HG03457 (cell line): ENCODE data around the gene C19orf73.
"Not testable (repeated sequence)": the region's sequence is repeated elsewhere in the genome, so short reads cannot be mapped to it uniquely, and the experiment has no call there.

Experiments
- ATAC-seq: cut with Tn5 transposase; IDR thresholded peaks from one replicate; pipeline ENCODE4 v1.9.1; 2021; ENCODE audit warnings: moderate number of reproducible peaks; ENCODE audit not compliant: unreplicated experiment

The C19orf73 gene

DNA sequence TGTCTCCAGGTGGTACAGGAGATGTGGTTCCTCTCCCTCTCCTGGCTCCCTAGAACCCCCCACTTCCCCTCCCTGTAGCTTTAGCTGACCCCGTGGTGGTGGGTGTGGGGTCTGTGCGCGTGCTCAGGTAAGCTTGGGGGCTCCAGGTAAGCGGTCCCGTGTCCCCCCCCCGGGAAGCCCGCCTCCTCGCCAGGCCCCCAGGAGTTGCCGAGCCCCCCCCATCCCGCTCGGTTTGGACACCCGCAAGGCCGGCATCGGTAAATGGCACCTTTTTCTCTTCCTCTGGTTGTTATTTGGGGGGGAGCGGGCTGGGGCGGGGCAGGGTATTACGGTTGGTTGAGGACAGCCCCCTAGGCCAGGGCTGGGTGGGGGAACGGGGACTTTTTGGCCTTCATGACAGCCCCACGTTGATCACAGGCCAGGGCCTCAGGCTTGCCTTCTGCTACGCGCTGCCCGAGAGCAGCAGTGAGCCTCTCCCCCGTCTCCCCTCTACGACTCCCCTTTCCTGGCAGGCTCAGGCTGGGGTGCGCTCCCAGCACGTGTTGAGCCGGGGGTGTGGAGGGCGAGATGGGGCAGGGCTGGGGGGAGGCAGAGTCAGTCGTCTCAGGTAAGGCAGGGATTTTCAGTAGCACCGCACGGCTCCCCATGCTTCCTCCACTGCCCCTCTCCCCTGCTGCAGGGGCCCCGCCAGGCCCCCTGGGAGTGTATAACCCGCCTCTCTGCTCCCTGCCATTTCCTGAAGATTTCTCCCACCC lies 15.4 kb downstream of the C19orf73 start:
- ATAC-seq = no peak

DNA sequence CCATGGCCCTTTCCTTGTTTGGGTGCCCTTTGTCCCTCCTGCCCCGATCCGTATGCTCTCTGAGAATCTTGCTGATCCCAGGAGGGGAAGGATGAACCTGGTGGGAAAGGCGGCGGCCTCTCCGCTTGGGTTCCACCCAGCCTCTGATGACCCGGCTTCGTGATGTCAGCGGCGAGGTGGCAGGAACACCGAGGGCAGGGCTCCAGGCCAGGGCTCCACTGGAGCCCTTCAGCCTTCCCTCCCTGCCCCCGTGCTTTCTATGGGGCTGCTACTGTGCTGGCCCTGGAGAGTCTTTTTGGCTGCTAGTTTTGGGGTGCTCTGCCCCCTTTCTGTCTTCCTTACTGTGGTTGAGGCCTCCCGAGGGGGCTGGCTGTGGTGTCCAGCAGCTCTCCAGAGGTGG lies 16.6 kb downstream of the C19orf73 start:
- ATAC-seq = no peak

DNA sequence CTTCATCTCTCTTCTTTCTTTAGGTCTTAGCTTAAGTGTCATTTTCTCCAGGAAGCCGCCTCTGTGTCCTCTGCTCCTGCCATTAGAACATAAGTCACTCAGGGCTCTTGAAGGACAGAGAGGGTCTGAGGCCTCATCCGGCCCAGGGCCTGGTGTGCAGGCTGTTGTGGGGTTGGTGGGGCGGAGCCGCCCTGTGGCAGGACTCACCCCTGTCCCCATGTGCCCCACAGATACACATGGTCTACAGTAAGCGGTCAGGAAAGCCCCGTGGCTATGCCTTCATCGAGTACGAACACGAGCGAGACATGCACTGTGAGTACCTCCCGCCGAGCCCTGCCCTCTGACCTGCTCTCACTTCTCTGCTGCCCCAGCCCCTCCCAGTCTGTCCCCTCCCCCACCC lies 17.8 kb downstream of the C19orf73 start:
- ATAC-seq = no peak

DNA sequence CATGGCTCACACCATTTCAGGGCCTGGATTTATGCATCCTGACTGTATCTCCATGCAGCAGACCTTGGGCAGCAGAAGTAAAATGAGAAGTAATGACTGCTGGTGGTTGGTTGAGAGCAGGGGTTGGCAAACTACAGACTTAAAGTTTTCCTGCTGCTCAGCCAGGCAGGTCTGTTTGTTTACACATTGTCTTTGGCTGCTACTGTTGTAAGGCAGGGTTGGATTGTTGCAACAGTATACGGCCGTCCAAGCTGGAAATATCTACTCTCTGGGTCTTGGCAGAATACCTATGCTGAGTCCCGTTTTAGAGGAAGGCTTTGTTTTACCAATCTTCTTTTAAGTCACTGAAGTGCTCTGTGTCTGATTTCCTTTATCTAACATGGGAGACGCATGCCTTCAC lies 20.1 kb downstream of the C19orf73 start:
- ATAC-seq = no peak

DNA sequence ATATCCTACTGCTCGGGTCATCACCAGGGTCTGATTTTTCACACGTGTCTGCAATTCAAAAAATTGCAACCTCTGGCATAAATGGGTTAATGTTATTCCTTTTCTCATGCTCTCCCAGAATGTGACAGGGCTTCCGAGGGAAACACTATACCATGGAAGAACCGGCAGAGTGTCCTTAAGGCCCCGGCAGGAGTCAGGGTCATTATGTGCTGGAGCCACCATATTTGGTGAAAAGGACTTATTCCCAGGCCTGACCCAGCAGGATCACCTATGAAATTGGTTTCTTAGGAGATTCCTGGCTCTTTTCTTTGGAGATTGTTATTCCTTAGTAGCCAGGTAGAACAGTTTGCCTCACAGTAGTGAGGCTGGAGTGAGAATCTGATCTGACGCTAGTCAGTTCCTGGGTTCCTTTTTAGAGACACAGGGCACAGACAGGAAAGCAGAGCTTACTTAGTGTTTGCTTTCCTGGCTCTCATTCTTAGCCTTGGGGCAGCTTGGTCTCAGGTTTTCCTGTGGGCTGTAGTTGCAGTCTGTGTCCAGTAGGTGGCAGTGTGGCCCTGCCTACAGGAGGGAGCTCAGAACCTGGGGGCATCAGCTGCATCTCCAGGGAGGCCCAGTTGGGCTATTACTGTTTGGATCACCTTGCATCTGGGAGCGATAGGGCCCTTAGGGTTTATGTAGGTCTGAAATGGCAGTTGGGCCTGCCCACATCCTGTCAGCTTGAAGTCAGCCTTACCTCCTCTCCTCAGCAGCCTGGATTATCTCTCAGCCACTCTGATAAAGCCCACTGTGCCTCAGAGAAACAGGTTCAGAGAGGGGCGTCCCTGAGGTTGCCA lies 21.3 kb downstream of the C19orf73 start:
- no peak for ATAC-seq

DNA sequence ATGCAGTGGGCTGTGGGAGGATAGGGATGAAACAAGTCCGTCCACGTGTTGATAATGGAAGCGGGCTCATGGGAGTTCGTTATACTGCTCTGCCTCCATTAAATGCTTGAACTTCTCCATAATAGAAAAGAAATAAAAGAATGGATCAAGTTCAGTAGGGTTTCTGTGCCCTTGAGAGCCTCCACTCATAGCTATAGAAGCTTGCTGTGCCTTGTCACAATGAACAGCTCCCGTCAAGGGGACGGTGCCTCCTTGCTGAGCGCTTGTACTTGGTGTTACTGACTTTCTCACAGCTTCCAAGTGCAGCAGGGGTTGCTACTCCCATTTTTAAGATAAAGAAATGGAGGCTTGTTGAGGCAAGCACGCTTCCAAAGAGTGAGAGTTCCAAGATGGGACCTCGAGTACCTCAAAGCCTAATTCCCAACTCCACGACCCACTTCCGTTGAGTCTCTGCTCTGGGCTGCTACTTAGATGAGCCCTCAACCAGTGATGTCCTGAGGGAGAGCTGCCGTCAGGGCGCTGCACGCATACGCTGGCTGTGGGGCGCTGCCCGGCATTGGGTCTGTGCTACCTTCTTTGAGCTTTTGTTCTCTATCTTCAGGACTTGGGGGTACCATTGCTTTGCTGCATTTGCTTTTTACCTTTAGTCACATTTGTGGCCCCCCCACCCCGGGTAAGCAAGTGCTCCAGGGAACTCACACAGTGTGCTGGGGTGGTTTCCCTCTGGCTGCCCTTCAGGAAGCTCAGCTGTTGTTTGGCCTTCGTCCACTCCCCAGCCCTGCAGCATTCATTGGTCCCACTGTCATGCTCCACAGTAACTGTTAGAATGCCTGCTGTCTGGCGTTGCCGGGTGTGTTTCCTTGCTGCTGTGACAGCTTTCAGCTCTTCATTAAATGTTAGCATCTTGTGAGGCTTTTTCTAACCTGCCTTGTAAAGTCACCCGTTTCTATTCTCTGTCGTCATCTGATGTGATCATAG lies 24.1 kb downstream of the C19orf73 start:
- no peak for ATAC-seq

DNA sequence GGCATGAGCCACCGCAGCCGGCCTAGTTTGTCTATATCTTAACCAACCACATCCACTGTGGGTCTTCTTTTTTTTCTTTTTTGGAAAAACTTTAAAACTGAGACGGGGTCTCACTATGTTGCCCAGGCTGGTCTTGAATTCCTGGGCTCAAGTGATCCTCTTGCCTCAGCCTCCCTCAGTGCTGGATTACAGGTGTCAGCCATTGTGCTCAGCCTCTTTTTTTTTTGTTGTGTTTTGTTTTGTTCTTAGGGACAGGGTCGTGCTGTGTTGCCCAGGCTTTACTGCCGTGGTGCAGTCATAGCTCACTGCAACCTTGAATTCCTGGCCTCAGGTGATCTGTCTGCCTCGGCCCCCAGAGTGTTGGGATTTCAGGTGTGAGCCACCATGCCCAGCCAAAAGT lies 26.3 kb downstream of the C19orf73 start:
- no peak for ATAC-seq

DNA sequence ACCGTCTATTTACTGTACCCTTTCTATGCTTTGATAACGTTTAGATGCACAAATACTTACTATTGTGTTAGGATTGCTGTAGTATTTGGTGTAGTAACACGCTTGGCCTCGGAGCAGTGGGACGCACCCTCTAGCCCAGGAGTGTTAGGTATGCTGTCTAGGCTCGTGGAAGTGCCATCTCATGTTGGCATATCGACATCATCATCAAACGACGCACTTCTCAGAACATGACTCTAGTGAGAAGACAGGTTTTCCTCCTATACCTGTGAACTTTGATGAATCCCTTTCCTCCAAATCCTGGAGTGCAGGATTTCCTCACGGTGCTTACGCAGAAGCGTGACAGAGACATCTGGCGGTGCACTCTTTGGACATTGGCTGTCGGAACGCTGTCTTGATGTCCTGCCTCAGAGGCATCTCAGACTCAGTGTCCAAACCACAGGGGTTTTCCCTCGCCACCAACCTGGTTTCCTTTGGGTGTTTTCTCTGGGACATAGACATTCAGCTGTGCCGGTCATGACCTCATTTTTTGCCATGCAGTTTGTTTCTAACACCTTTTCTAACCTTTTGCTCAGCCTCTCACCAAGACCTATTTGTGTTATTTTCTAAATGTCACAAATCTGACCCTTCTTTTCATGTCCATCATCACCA lies 27.4 kb downstream of the C19orf73 start:
- no peak for ATAC-seq

DNA sequence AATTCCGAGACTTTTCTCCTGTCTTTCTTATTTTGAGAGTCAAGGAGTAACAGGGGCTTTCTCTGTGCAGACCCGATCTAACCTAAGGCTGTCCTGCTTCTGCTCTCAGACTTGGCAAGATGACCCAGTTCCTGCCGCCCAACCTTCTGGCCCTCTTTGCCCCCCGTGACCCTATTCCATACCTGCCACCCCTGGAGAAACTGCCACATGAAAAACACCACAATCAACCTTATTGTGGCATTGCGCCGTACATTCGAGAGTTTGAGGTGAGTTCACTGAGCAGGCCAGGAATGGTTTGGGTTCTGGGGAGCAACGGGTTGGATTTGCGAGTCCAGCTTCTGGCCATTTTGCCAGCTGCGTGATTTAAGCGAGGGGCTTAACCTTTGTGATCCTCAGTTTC lies 32.6 kb downstream of the C19orf73 start:
- ATAC-seq = no peak

DNA sequence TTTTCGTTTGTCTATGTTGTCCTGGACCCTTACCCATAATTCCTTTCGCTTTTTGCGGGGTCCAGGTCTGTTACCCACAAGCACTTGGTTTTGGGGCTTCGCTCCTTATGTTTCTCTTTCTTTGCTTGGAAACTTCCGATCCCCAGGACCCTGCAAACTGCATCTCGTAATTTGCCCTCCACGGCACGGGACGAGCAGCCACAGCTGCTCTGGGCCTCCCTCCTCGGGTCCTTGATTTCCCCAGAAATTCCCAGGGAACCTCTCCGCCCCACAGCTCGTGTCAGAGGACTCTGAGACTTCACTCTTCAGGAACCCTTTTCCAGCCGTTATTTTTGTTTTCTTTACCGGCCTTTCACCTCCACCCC lies 33.1 kb downstream of the C19orf73 start:
- ATAC-seq = no peak

DNA sequence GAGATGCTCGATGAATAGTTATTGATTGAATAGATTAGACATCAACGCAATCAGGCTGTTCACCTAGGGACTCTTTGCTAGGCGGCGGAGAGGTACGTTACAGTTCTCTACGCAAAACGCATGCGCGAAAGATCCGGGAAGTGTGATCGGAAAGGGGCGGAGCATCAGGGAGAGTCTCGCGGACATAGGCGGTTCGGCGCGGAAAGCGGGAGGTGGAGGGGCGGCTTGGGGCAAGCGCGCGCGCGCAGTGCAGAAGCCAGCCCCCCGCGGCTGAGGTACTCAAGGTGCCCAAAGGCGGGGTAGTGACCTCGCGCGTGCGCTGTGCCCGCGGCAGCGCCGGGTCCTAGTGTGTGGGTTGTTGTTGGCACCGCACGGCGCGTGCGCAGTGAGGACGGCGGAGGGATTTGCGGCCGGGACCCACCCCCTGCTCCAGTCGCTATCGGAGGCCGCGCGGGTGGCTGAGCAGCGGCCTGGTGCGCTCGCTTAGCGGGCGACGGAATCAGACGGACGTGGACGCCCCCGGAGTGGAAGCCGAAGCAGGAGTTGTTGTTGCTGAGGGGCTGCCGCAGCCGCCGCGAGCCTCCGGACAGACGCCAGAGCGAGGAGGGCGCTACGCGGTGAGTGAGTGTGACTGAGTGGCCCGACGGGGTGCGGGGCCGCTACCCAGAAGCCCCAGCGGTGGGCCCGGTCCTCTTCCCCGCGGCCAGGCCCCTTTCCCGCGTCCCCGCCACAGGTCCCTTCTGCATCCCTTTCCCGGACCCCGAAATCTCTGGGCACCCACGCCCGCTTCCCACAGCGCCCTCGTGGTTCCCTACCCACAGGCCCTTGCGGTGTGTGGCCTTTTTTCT lies 33.7 kb downstream of the C19orf73 start, which contains the start of gene SNRNP70:
Gene SNRNP70, plus strand, starts transcription at position 432 of the 848 bp plus-strand sequence. CDS start 964 bp downstream, outside the sequence.
- peak; percentile 74 for ATAC-seq

DNA sequence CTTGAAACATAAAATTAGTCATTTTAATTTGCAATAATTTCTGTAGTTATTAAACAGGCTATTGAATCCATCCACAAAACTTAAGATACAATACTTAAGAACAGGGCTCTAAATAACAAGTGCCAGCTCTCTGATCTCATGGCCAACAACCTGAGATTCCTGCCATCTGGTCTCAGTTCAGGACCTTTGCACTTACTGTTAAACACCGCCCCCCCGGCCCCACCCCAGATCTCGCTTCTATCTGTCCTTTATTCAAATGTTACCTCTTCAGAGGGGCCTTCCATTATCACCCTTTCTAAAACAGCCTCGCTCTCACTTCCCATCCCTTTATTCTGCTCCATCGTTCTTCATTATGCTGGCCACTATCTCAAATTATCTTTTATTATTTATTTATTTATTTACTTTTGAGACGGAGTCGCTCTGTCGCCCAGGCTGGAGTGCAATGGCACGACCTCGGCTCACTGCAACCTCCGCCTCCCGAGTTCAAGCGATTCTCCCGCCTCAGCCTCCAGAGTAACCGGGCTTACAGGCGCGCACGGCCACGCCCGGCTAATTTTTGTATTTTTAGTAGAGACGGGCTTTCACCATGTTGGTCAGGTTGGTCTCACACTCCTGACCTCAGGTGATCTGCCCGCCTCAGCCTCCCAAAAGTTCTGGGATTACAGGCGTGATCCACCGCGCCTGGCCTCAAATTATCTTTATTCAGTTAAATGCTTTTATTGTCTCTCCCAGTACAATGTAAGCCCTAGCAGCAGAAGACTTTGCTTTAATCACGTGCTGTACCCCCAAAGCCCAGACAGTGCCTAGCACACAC lies 34.5 kb downstream of the C19orf73 start:
- no peak for ATAC-seq

DNA sequence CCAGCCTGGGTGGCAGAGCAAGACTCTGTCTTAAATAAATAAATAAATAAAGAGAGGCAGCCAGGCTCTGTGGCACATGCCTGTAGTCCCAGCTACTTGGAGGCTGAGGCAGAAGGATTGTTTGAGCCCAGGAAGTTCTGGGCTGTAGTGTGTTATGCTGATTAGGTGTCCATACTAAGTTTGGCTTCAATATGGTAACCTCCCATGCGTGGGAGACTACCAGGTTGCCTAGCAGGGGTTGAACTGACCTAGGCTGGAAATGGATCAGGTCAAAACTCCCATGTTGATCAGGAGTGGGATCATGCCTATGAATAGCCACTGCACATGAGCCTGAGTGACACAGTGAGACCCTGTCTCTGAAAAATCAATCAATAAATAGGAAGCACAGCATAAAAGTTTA lies 37.7 kb downstream of the C19orf73 start:
- ATAC-seq = no peak

DNA sequence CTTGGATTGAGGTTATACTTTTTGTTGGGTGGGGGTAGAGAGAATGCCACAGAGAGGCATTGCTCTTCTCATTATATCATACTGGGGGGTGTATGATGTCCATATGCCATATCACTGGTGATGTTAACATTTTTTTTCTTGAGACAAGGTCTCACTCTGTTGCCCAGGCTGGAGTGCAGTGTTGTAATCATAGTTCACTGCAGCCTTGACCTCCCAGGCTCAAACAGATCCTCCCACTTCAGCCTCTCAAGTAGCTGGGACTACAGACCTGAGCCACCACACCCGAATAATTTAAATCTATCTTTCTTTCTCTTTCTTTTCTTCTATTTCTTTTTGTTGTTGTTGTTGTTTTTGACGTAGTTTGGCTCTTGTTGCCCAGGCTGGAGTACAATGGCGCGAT lies 38.6 kb downstream of the C19orf73 start:
- no peak for ATAC-seq

DNA sequence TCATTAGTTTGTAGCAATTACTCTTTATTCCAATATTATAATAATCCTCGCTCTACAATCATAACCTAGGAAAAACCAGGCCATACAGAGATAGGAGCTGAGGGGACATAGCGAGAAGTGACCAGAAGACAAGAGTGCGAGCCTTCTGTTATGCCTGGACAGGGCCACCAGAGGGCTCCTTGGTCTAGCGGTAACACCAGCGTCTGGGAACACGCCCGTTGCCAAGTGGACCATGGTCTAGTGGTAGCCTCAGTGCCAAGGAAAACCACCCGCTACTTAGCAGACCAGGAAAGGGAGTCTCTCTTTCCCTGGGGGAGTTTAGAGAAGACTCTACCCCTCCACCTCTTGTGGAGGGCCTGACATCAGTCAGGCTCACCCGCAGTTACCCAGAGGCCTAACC lies 44.1 kb downstream of the C19orf73 start:
- not testable (repeated sequence) for ATAC-seq

DNA sequence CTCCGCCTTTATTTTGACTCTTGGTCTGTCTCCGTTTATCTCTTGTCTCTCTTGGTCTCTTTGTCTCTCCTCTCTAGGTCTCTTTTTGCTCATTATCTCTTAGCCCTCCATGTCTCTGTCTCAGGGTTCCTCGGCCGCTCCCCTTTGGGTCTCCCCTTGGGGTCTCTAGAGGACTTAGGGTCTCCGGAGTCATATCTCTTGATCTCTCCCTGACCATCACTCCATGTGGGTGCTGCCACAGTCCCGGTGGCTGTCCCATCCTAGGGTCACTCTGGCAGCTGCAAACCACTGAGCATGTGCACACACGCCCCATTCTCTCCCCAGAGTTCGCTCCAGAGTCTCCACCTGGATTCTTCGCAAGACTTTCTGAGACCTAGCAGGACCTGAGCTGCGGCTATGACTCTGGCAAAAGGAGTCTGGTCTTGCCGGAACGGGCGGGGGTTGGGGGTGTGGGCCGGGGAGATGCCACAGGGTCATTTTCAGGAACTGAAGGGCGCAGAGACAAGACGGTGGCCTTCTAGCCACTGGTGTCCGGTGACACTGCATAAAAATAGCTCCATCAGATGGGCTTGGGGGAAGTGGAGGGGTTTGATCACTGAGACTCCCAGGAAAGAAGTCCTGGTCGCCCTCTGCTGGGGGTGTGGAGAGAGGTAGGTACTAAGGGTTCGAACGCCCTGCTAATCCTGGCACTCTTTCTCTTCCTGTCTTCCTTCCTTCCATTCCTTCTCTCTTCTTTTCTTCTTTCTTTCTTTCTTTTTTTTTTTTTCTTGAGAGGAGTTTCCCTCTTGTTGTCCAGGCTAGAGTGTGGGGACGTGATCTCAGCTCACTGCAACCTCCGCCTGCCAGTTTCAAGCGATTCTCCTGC lies 45.2 kb downstream of the C19orf73 start:
- no peak for ATAC-seq

DNA sequence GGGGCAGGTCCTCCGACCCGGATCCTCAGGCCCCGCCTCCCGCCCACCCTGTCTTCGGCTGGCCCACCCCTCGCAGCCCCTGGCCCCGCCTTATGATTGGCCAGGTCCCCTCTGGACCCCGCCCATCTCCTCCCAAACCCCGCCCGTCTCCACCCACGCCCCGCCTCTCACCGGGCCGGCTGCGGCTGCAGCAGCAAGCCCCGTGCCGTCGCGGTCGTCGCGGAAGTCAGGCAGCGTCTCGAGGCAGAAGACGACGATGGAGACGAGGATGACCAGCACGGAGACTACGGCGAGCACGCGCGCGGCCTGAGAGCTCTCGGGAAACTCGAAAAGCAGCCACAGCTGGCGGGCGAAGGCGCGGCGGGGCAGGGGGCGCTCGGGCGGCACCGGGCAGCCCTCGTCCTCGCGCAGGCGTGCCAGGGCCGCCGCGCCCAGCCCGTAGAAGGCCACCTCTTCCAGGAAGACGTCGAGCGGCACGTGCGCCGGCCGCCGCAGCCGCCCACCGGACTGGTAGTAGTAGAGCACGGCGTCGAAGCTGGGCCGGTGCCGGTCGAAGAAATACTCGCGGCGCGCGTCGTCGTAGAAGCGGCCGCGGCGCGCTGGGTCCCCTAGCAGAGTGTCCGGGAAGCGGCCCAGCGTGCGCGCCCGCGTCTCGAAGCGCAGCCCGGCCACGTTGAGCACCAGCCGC lies 46.9 kb downstream of the C19orf73 start:
- ATAC-seq = no peak
